Endometrium (tissue), 2 donors: ENCODE measurements around the gene COLGALT1.

Source experiments
- FAIRE-seq: peaks from 2 replicates; lab custom pipeline; 2012; peaks lifted over from hg19 to GRCh38; lab: Jason Lieb, UNC
- donor health status: control.
- donor health status: control.

Gene COLGALT1

DNA sequence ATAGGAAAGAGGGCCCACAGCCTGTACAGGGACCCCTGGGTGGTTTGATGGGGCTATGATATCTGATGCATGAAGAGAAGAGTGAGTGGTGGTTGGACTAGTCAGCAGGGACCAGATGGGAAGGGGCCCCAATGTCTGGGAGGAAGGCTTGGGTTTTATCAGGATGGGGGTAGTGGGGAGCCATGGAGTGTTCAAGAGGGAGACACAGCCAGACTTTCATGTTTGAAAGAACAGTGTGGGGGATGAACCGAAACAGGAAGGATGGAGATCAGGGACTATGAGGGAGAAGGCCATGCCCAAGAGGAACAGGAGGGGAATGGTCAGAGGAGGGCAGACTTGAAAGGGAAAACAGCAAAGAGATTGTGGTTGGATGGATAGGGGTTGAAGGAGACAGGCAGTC lies 69.6 kb downstream of the COLGALT1 start:
- FAIRE-seq: no peak

DNA sequence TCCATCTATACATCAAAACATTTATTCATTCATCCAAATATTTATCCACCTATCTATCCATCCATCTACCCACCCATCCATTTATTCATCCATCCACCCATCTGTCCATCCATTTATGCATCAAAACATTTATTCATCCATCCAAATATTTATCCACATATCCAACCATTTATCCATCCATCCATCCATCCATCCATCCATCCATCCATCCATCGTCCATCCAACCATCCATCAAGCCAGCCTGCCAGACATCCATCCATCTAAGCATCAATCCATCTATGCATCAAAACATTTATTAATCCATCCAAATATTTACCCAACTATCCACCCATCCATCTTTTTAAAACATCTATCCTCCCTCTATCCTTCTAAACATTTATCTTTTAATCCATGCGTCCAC lies 70.5 kb downstream of the COLGALT1 start:
- FAIRE-seq: no peak

DNA sequence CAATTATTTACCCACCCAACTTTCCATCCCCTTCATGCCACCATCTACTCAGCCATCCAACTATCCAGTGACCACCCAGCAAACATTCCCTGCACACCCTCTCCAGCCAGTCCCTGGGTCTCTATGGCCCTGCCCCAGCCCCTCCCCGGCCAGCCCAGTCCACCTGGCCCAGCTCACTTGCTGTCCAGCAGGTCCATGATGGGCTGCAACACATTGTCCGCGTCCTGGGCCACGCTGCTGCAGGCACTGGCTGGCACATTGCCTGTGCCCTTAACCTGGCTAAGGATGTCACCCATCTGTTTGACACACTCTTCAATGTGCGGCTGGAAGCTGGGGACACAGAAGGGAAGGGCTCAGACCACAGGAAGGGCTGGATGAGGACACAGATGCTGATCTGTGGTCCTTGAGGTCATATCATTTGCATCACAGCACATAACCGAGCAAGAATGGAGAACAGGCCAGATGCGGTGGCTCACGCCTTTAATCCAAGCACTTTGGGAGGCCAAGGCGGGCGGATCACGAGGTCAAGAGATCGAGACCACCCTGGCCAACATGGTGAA lies 71.1 kb downstream of the COLGALT1 start:
- no peak for FAIRE-seq

DNA sequence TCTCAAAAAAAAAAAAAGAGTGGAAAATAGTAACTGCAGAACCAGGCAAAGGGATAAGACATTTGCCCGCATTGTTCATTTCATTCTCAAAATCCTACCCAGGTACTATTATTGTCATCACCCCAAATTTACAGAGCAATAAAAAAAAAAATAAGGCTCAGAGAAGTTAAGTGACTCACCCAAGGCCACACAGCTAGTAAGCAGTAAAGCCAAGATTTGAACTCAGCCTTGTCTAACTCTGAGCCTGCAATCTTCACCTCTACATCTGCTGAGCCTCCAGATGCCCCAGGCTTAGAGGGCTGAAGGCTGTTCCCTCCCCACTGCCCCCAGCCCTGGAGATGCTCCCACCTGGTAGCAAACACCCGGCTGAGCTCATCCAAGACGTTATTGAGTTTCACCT lies 71.7 kb downstream of the COLGALT1 start:
- FAIRE-seq: no peak

DNA sequence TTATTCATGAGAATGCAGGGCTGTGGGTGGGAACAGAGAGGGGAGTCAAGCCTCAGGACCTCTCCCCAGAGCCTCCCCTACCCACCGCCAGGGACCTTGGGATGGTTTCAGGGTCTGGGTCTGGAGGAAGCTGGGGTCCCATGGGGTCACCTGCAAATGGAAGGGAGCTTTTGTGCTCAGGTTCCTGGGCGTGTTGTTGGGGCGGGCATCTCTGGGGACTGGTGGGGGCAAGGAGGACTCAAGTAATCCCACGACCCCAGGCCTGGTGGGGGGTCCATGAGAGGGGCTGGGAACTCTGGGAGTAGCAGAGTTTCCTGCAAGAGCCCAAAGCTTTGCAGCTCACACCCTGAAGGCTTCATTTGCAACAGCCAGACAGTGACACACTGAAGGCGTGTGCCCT lies 72.5 kb downstream of the COLGALT1 start:
- FAIRE-seq: no peak

DNA sequence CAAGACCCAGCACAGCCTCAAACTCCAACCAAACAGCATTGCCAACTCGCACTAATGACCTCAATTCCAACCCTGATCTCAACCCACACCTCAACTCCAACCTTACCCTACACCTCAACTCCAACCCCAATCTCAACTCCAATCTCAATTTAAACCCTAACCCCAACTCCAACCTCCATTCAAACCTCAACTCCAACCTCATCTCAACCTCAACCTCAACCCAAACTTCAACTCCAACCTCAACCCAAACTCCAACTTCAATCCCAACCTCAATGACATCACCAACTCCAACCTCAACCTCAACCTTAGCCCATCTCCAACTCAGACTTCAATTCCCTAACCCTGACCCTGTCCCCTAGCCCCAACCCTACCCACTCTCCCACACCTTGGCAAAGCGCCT lies 74.3 kb downstream of the COLGALT1 start:
- no peak for FAIRE-seq

DNA sequence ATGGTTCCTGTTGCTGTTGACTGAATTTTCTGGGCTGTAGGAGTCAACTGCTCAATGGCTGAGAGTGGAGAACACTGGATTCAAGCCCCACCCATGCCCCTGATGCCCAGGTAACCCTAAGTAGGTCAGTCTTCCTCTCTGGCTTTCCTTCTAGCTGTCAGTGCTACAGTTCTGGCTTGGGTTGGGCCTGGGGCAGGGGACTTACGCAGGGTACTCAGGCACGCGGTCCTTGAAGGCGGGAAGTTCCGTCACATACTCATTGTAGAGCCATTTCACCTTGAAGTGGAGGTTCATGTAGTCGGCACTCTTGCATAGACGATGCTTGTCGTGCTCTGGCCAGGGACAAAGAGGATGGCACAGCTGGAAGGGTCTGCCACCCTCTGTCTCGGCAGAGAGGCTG lies 77.1 kb downstream of the COLGALT1 start:
- no peak for FAIRE-seq
